GM10248 (cell line): Measurements from ENCODE around the gene DAB2.

Experiments
- CTCF ChIA-PET: fragments of 300-600 bp; sonication (Branson Sonifier 250); formaldehyde crosslinking; extraction: SDS; loops from one replicate; lab custom pipeline; 2021; ENCODE audit warnings: antibody characterized with exemption; lab: Yijun Ruan, JAX
- POLR2A ChIA-PET: fragments of 350-650 bp; sonication (Branson Sonifier 250); formaldehyde crosslinking; extraction: SDS; loops from one replicate; lab custom pipeline; 2020; ENCODE audit warnings: antibody characterized with exemption; lab: Yijun Ruan, JAX
- DNase-seq: peaks from one replicate; pipeline ENCODE4 v3.0.0; 2012; ENCODE audit errors: extremely low spot score
- CTCF ChIP-seq: IDR thresholded peaks from 2 replicates; pipeline ENCODE4 v1.5.1; 2012; ENCODE audit warnings: mild to moderate bottlenecking, low read depth; ENCODE audit errors: extremely low read depth, missing control alignments, control extremely low read depth

Gene DAB2

GRCh38 chr5:39370555-39371366 is 54.0 kb downstream of the DAB2 start:
- no peak for TF ChIP-seq CTCF
- no peak for DNase-seq
- POLR2A ChIA-PET, result no interaction called here
- CTCF ChIA-PET, result interaction anchor here (1.3 kb wide), 2 partner anchors 10 to 177 kb away, joined by 6 read pairs; no protein-coding TSS in a partner anchor

- POLR2A ChIA-PET, result no interaction called here
- CTCF ChIA-PET, result interaction anchor here (1.0 kb wide), 1 partner anchor 13 kb away, joined by 5 read pairs; no protein-coding TSS in a partner anchor
Measured at GRCh38 chr5:39369123-39369815, 55.5 kb downstream of the DAB2 start.

GRCh38 chr5:39368116-39368515 is 56.7 kb downstream of the DAB2 start:
- DNase-seq, result no peak
- no peak for TF ChIP-seq CTCF
- CTCF ChIA-PET, result interaction anchor here (1.7 kb wide), 1 partner anchor 8 kb away, joined by 5 read pairs; no protein-coding TSS in a partner anchor
- POLR2A ChIA-PET, result no interaction called here

More at GRCh38 chr5:39369123-39369815, 55.5 kb downstream of the DAB2 start:
- no peak for DNase-seq
- TF ChIP-seq CTCF, result no peak

- no peak for DNase-seq
- no peak for TF ChIP-seq CTCF
- ChIA-PET CTCF (interaction anchor here (1.7 kb wide), 1 partner anchor 8 kb away, joined by 5 read pairs; no protein-coding TSS in a partner anchor), POLR2A (no interaction called here)
Measured at GRCh38 chr5:39367711-39368110, 57.1 kb downstream of the DAB2 start.

GRCh38 chr5:39364367-39364766 is 60.4 kb downstream of the DAB2 start, which contains the start of gene C9:
Gene C9, minus strand, starts transcription at chr5:39364495. Its CDS starts 31 bp downstream, at chr5:39364464.
- DNase-seq, result no peak
- POLR2A ChIA-PET, result no interaction called here
- TF ChIP-seq CTCF, result no peak
- CTCF ChIA-PET, result interaction anchor here (0.9 kb wide), 1 partner anchor 12 kb away, joined by 3 read pairs; no protein-coding TSS in a partner anchor

GRCh38 chr5:39363217-39363616 is 61.6 kb downstream of the DAB2 start:
- POLR2A ChIA-PET, result no interaction called here
- TF ChIP-seq CTCF, result no peak
- DNase-seq, result no peak
- CTCF ChIA-PET, result interaction anchor here (0.9 to 1.8 kb wide), 2 partner anchors 10 to 13 kb away, joined by 4 to 8 read pairs; no protein-coding TSS in a partner anchor
